GM12875 (cell line): ENCODE results near the gene MOGAT3.
"Not testable (repeated sequence)": the region's sequence is repeated elsewhere in the genome, so short reads cannot be mapped to it uniquely, and the experiment has no call there.

Source experiments
- H3K4me3 ChIP-seq: one replicate; pipeline ENCODE4 v1.5.1; 2011; ENCODE audit warnings: low read depth, low read length, control low read depth
- CTCF ChIP-seq: IDR thresholded peaks from 2 replicates; pipeline ENCODE4 v1.5.1; 2011; ENCODE audit warnings: low read depth, mild to moderate bottlenecking, control low read depth, inconsistent platforms, low read length, moderate library complexity, borderline replicate concordance; ENCODE audit not compliant: insufficient read depth

MOGAT3 gene

GRCh38 chr7:101210143-101210542 lies 9.3 kb upstream of the MOGAT3 start:
- H3K4me3 ChIP-seq, result no peak overlapping the region
- no peak for TF ChIP-seq CTCF

GRCh38 chr7:101208794-101209193 lies 8.0 kb upstream of the MOGAT3 start:
- TF ChIP-seq CTCF, result no peak
- no peak overlapping the region for H3K4me3 ChIP-seq

GRCh38 chr7:101207459-101207858 lies 6.6 kb upstream of the MOGAT3 start:
- TF ChIP-seq CTCF, result no peak
- no peak overlapping the region for H3K4me3 ChIP-seq

GRCh38 chr7:101206665-101207042 lies 5.8 kb upstream of the MOGAT3 start:
- no peak overlapping the region for H3K4me3 ChIP-seq
- no peak for TF ChIP-seq CTCF

- TF ChIP-seq CTCF, result no peak
- H3K4me3 ChIP-seq, result no peak overlapping the region
Observed at GRCh38 chr7:101205901-101206664, 5.2 kb upstream of the MOGAT3 start.

- not testable (repeated sequence) for H3K4me3 ChIP-seq
Observed at GRCh38 chr7:101203740-101204738, 3.2 kb upstream of the MOGAT3 start.

GRCh38 chr7:101202603-101202918 lies 1.7 kb upstream of the MOGAT3 start:
- no peak for TF ChIP-seq CTCF
- no peak overlapping the region for H3K4me3 ChIP-seq
